GM12891 (cell line): ENCODE results near the gene CTRB1.

Experiments used
- PAX5 ChIP-seq: IDR thresholded peaks from 2 replicates; pipeline ENCODE4 v1.6.1; 2011; ENCODE audit warnings: low read length, moderate library complexity, mild to moderate bottlenecking; ENCODE audit not compliant: insufficient read depth, severe bottlenecking
- POLR2A ChIP-seq: IDR thresholded peaks from 2 replicates; pipeline ENCODE4 v1.6.1; 2011; ENCODE audit warnings: low read depth, low read length, control low read depth
- POLR2AphosphoS5 ChIP-seq: IDR thresholded peaks from 2 replicates; pipeline ENCODE4 v1.6.1; 2011; ENCODE audit warnings: low read depth, low read length, control low read depth
- POU2F2 ChIP-seq: IDR thresholded peaks from 2 replicates; pipeline ENCODE4 v1.6.1; 2011; ENCODE audit warnings: low read depth, mild to moderate bottlenecking, control low read depth, low read length, moderate library complexity
- SPI1 ChIP-seq: IDR thresholded peaks from 2 replicates; pipeline ENCODE4 v1.6.1; 2011; ENCODE audit warnings: low read depth, low read length, control low read depth
- TAF1 ChIP-seq: IDR thresholded peaks from 2 replicates; pipeline ENCODE4 v1.6.1; 2011; ENCODE audit warnings: low read depth, low read length, control low read depth

- TF ChIP-seq POLR2AphosphoS5: no peak
- TF ChIP-seq TAF1: no peak
- no peak for TF ChIP-seq SPI1
- no peak for TF ChIP-seq POLR2A
- no peak for TF ChIP-seq PAX5
- TF ChIP-seq POU2F2: no peak
Observed at GRCh38 chr16:75216127-75216526, 2.7 kb upstream of the CTRB1 start.
